SK-N-SH (cell line): ENCODE data around the gene NTPCR. TPM values are rescaled to one million over a fixed set of nuclear protein-coding genes. Genes with fewer than 3 reads are reported as not detected.

Experiments used
- CTCF ChIA-PET: fragments of 300-600, 350-600 bp; formaldehyde crosslinking; extraction: SDS; loops from one replicate; lab custom pipeline; 2021; lab: Yijun Ruan, JAX
- POLR2A ChIA-PET: fragments of 350-600 bp; sonication (Branson Sonifier 250); formaldehyde crosslinking; extraction: SDS; loops from one replicate; lab custom pipeline; 2020; ENCODE audit warnings: antibody characterized with exemption, inconsistent platforms; lab: Yijun Ruan, JAX
- DNase-seq: peaks from one replicate; pipeline ENCODE4 v3.0.0; 2012
- H2AFZ ChIP-seq: fragments of 200-600 bp; sonication (generic); 2 replicates; pipeline ENCODE4 v1.8.1; 2016; ENCODE audit warnings: antibody characterized with exemption, mild to moderate bottlenecking, low read depth
- H3F3A ChIP-seq: fragments of 200-600 bp; sonication (generic); replicated peaks from 2 replicates; pipeline ENCODE3; 2016; ENCODE audit warnings: antibody characterized with exemption, mild to moderate bottlenecking; ENCODE audit not compliant: insufficient read depth
- H3K27ac ChIP-seq, 2 experiments: fragments of 200-500 bp in 1 of 2; fragments of 200-600 bp in 1 of 2; sonication (Bioruptor generic) in 1 of 2; sonication (generic), shearing (Covaris generic) in 1 of 2; 2 replicates each; pipeline versions ENCODE4 v1.5.1 to v1.6.1; 2014 to 2016; ENCODE audit warnings: low read depth in 2 of 2, inconsistent platforms in 1 of 2, low read length in 1 of 2, mild to moderate bottlenecking in 1 of 2, mixed read lengths in 1 of 2
- H3K27me3 ChIP-seq: fragments of 200-600 bp; sonication (generic), shearing (Covaris generic); 2 replicates; pipeline ENCODE4 v1.6.1; 2016; ENCODE audit warnings: mixed run types; ENCODE audit not compliant: insufficient read depth
- H3K36me3 ChIP-seq, 2 experiments: fragments of 200-500 bp in 1 of 2; fragments of 200-600 bp in 1 of 2; sonication (Bioruptor generic) in 1 of 2; sonication (generic) in 1 of 2; replicated peaks in 1 of 2; 2 replicates each; pipeline versions ENCODE3 to v1.5.1; 2014 to 2016; ENCODE audit warnings: low read length in 1 of 2, mild to moderate bottlenecking in 1 of 2; ENCODE audit not compliant: insufficient read depth in 2 of 2, control insufficient read depth in 1 of 2
- H3K4me1 ChIP-seq, 2 experiments: fragments of 200-500 bp in 1 of 2; fragments of 200-600 bp in 1 of 2; sonication (Bioruptor generic) in 1 of 2; sonication (generic), shearing (Covaris generic) in 1 of 2; 2 replicates each; pipeline versions ENCODE4 v1.5.1 to v1.6.1; 2014 to 2016; ENCODE audit warnings: low read depth in 1 of 2, low read length in 1 of 2, mixed run types in 1 of 2; ENCODE audit not compliant: insufficient read depth in 2 of 2, control insufficient read depth in 1 of 2
- H3K4me2 ChIP-seq: fragments of 200-600 bp; sonication (generic), shearing (Covaris generic); 2 replicates; pipeline ENCODE4 v1.6.1; 2017; ENCODE audit warnings: mixed run types
- H3K4me3 ChIP-seq, 2 experiments: fragments of 200-500 bp in 1 of 2; fragments of 200-600 bp in 1 of 2; sonication (Bioruptor generic) in 1 of 2; sonication (generic), shearing (Covaris generic) in 1 of 2; 2 replicates each; pipeline versions ENCODE4 v1.5.1 to v1.8.1; 2014 to 2016; ENCODE audit warnings: low read depth in 2 of 2, inconsistent platforms in 1 of 2, low read length in 1 of 2, mild to moderate bottlenecking in 1 of 2, mixed read lengths in 1 of 2, moderate library complexity in 1 of 2
- H3K79me2 ChIP-seq: fragments of 200-600 bp; sonication (generic); 2 replicates; pipeline ENCODE4 v1.8.1; 2017; ENCODE audit warnings: mild to moderate bottlenecking; ENCODE audit not compliant: insufficient read depth
- H3K9ac ChIP-seq: fragments of 200-600 bp; sonication (generic); 2 replicates; pipeline ENCODE4 v1.6.1; 2017; ENCODE audit warnings: mixed run types
- H3K9me2 ChIP-seq: fragments of 200-600 bp; sonication (generic); 2 replicates; pipeline ENCODE4 v1.6.1; 2017; ENCODE audit warnings: mixed run types
- H3K9me3 ChIP-seq: fragments of 200-600 bp; sonication (generic); 2 replicates; pipeline ENCODE4 v1.6.1; 2017; ENCODE audit warnings: mixed run types, mild to moderate bottlenecking, moderate library complexity
- H4K20me1 ChIP-seq: fragments of 200-600 bp; sonication (generic); 2 replicates; pipeline ENCODE4 v1.6.1; 2017; ENCODE audit warnings: mild to moderate bottlenecking, mixed run types; ENCODE audit not compliant: insufficient read depth
- CTCF ChIP-seq: fragments of 200-600 bp; sonication (generic); IDR thresholded peaks from 2 replicates; pipeline ENCODE4 v1.6.1; 2017; ENCODE audit warnings: antibody characterized with exemption, mild to moderate bottlenecking, moderate library complexity
- EZH2phosphoT487 ChIP-seq: fragments of 200-600 bp; sonication (generic); IDR thresholded peaks from 2 replicates; pipeline ENCODE4 v1.6.1; 2017; ENCODE audit warnings: low read depth, mixed run types, mild to moderate bottlenecking, antibody characterized with exemption, moderate library complexity, borderline replicate concordance
- IRF3 ChIP-seq: fragments of 150-350 bp; IDR thresholded peaks from 2 replicates; pipeline ENCODE4 v1.6.1; 2016; ENCODE audit warnings: mild to moderate bottlenecking, low read depth, low read length
- JUND ChIP-seq: IDR thresholded peaks from 2 replicates; pipeline ENCODE4 v1.4.0; 2012
- MEF2A ChIP-seq: IDR thresholded peaks from 2 replicates; pipeline ENCODE4 v1.4.0; 2012; ENCODE audit warnings: low read depth, borderline replicate concordance
- MXI1 ChIP-seq: IDR thresholded peaks from 2 replicates; pipeline ENCODE4 v1.6.1; 2012; ENCODE audit warnings: mild to moderate bottlenecking, low read depth, low read length, improper control_type of control experiment
- NFIC ChIP-seq: IDR thresholded peaks from 2 replicates; pipeline ENCODE4 v1.4.0; 2012; ENCODE audit warnings: borderline replicate concordance
- NRF1 ChIP-seq: IDR thresholded peaks from 2 replicates; pipeline ENCODE4 v1.6.1; 2012; ENCODE audit warnings: low read depth, mild to moderate bottlenecking, low read length
- RXRA ChIP-seq: IDR thresholded peaks from 2 replicates; pipeline ENCODE4 v1.4.0; 2012; ENCODE audit warnings: low read depth, mild to moderate bottlenecking, borderline replicate concordance
- SIN3A ChIP-seq: IDR thresholded peaks from 2 replicates; pipeline ENCODE4 v1.6.1; 2012; ENCODE audit warnings: low read depth, mild to moderate bottlenecking, low read length, moderate library complexity, borderline replicate concordance
- SMC3 ChIP-seq: IDR thresholded peaks from 2 replicates; pipeline ENCODE4 v1.6.1; 2012; ENCODE audit warnings: low read depth, low read length, improper control_type of control experiment
- TAF1 ChIP-seq: IDR thresholded peaks from 2 replicates; pipeline ENCODE4 v1.6.1; 2012; ENCODE audit warnings: low read depth, mild to moderate bottlenecking, low read length, moderate library complexity, borderline replicate concordance
- TEAD4 ChIP-seq: IDR thresholded peaks from 2 replicates; pipeline ENCODE4 v1.4.0; 2012; ENCODE audit warnings: mild to moderate bottlenecking, borderline replicate concordance; ENCODE audit not compliant: insufficient read depth
- USF1 ChIP-seq: IDR thresholded peaks from 2 replicates; pipeline ENCODE4 v1.4.0; 2012; ENCODE audit warnings: low read depth, borderline replicate concordance
- YY1 ChIP-seq: IDR thresholded peaks from 2 replicates; pipeline ENCODE4 v1.4.0; 2012; ENCODE audit warnings: low read depth, mild to moderate bottlenecking
- ZBTB33 ChIP-seq: IDR thresholded peaks from 2 replicates; pipeline ENCODE4 v1.4.0; 2012; ENCODE audit warnings: low read depth, borderline replicate concordance
- WGBS: methylation state at CpG from one replicate; pipeline ENCODE4 v1.1.6; 2017; ENCODE audit warnings: low lambda C conversion rate; 5-methylcytosine and 5-hydroxymethylcytosine counted together
- polyA plus RNA-seq, 3 experiments: library from polyadenylated mRNA; depleted of rRNA; stranded (reverse); fragments of >200 nt; gene quantifications; 2 replicates each; pipeline ENCODE4 v1.2.3, GENCODE V29; 2012
- TF ChIP-seq, protein P1 (sequence below): fragments of 150-350 bp; IDR thresholded peaks from 2 replicates; pipeline ENCODE4 v1.6.1; 2017; ENCODE audit warnings: antibody characterized with exemption, low read length, low read depth, borderline replicate concordance
- TF ChIP-seq, protein P2 (sequence below): IDR thresholded peaks from 2 replicates; pipeline ENCODE4 v1.4.0; 2012; ENCODE audit warnings: low read depth

NTPCR gene
- polyA plus RNA-seq, 1 of the 3 experiments (the other 2 are of a cell fraction) = 20.8 TPM

- ChIA-PET POLR2A (no interaction called here), CTCF (interaction anchor here (0.7 to 1.4 kb wide), 2 partner anchors 13 kb away, joined by 3 to 7 read pairs; no protein-coding TSS in a partner anchor)
- WGBS = 100% methylated on average over 1 of the region's 1 CpG
- H2AFZ ChIP-seq = no peak overlapping the region
- H3K27ac ChIP-seq = no peak overlapping the region
- no peaks in the 10 kb centered on the region for H3K9me3 ChIP-seq
- H3K4me2 ChIP-seq = no peak overlapping the region
- peaks cover 7% of the 10 kb centered on the region; the same call in 1 of the 2 replicates for H4K20me1 ChIP-seq
- no peaks in the 10 kb centered on the region for H3K9me2 ChIP-seq
- H3K4me1 ChIP-seq = peaks cover 9% of the 10 kb centered on the region in 2 experiments
- H3K27me3 ChIP-seq = no peaks in the 10 kb centered on the region
- TF ChIP-seq, protein P1, sequence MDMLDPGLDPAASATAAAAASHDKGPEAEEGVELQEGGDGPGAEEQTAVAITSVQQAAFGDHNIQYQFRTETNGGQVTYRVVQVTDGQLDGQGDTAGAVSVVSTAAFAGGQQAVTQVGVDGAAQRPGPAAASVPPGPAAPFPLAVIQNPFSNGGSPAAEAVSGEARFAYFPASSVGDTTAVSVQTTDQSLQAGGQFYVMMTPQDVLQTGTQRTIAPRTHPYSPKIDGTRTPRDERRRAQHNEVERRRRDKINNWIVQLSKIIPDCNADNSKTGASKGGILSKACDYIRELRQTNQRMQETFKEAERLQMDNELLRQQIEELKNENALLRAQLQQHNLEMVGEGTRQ = no peak
- no peak for TF ChIP-seq NFIC
- TF ChIP-seq USF1 = no peak
- TF ChIP-seq, protein P2, sequence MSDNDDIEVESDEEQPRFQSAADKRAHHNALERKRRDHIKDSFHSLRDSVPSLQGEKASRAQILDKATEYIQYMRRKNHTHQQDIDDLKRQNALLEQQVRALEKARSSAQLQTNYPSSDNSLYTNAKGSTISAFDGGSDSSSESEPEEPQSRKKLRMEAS = no peak
- TF ChIP-seq MXI1 = no peak
- TF ChIP-seq TAF1 = no peak
- TF ChIP-seq JUND = no peak
- no peak for TF ChIP-seq ZBTB33
- no peak for TF ChIP-seq IRF3
- no peak for TF ChIP-seq SMC3
- TF ChIP-seq NRF1 = no peak
- DNase-seq = no peak
- H3K9ac ChIP-seq = no peak overlapping the region
- peaks cover 6% of the 10 kb centered on the region for H3F3A ChIP-seq
- peaks cover 3 to 14% of the 10 kb centered on the region in 2 experiments for H3K36me3 ChIP-seq
- no peaks in the 10 kb centered on the region for H3K79me2 ChIP-seq
- H3K4me3 ChIP-seq = no peak overlapping the region
Measured at GRCh38 chr1:233012021-233012420, 61.6 kb downstream of the NTPCR start.

DNA sequence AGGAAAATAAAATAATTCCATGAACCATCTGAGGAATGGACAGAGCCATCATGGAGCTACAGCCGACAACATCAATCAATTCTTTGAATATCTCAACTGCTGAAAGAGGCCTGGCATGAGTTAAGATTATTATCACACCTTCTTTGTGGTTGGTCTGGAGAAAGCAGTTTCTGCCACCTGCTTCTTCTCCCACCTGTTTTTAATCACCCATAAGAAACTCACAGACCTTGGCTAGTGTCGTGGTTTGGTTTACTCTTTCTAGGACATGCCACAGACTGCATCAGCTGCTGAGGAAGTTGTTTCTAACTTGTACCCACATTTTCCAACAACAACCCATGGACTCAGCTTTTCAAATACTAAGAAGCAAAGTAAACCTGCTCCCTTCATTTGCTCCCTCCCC, 65.6 kb downstream of the NTPCR start:
- Histone ChIP-seq H4K20me1 (no peaks in the 10 kb centered on the region), H3K27ac (no peak overlapping the region), H3F3A (no peaks in the 10 kb centered on the region), H3K79me2 (no peaks in the 10 kb centered on the region), H3K4me3 (no peak overlapping the region), H3K27me3 (no peaks in the 10 kb centered on the region), H3K9me2 (no peaks in the 10 kb centered on the region), H3K9ac (no peak overlapping the region), H3K9me3 (no peaks in the 10 kb centered on the region), H3K4me1 (peaks cover 0 to 3% of the 10 kb centered on the region in 2 experiments; a peak in 1 of 4 replicates), H3K36me3 (peaks cover 3 to 13% of the 10 kb centered on the region in 2 experiments), H3K4me2 (no peak overlapping the region), H2AFZ (no peak overlapping the region)
- DNase-seq = no peak
- ChIA-PET CTCF (interaction anchor here (0.6 to 1.6 kb wide), 5 partner anchors 9 to 888 kb away, joined by 3 to 6 read pairs (median 3); no protein-coding TSS in a partner anchor), POLR2A (no interaction called here)
- WGBS = 53% methylated on average over 2 of the region's 2 CpGs
- TF ChIP-seq TEAD4 (no peak), EZH2phosphoT487 (no peak), CTCF (no peak), ZBTB33 (no peak), YY1 (no peak), MEF2A (no peak), RXRA (no peak), NRF1 (no peak), SIN3A (no peak)
